HEK293T (cell line): ENCODE results near the gene ROR1.

ENCODE experiments used
- BHLHE40 ChIP-seq: fragments of 450-650 bp; IDR thresholded peaks from 2 replicates; pipeline ENCODE4 v1.6.1; 2016; ENCODE audit warnings: mild to moderate bottlenecking, moderate library complexity, borderline replicate concordance
- ELF4 ChIP-seq: fragments of 450-650 bp; IDR thresholded peaks from 2 replicates; pipeline ENCODE4 v1.6.1; 2017; ENCODE audit warnings: antibody characterized with exemption
- FOXA1 ChIP-seq: fragments of 450-650 bp; IDR thresholded peaks from 2 replicates; pipeline ENCODE4 v1.6.1; 2016; ENCODE audit warnings: mild to moderate bottlenecking
- FOXM1 ChIP-seq: fragments of 450-650 bp; IDR thresholded peaks from 2 replicates; pipeline ENCODE4 v1.6.1; 2017; ENCODE audit warnings: mild to moderate bottlenecking, borderline replicate concordance
- SP1 ChIP-seq: fragments of 450-650 bp; IDR thresholded peaks from 2 replicates; pipeline ENCODE4 v1.6.1; 2017

- no peak for TF ChIP-seq ELF4
- no peak for TF ChIP-seq FOXA1
- no peak for TF ChIP-seq BHLHE40
- no peak for TF ChIP-seq SP1
- no peak for TF ChIP-seq FOXM1
Observed at GRCh38 chr1:63973005-63973419, 199.2 kb downstream of the ROR1 start.
